BE2C (cell line): ENCODE measurements around the gene C1orf116. TPM values are rescaled to one million over a fixed set of nuclear protein-coding genes. Genes with fewer than 3 reads are reported as not detected.

Experiments used
- DNase-seq: peaks from one replicate; pipeline ENCODE4 v3.0.0-alpha.2; 2020
- H3K27me3 ChIP-seq: fragments of 250-450 bp; sonication (Bioruptor Pico); 2 replicates; pipeline ENCODE4 v1.5.1; 2020; ENCODE audit warnings: mild to moderate bottlenecking
- H3K36me3 ChIP-seq: fragments of 250-450 bp; sonication (Bioruptor Pico); 2 replicates; pipeline ENCODE4 v1.5.1; 2020; ENCODE audit warnings: mild to moderate bottlenecking
- H3K4me1 ChIP-seq: fragments of 250-450 bp; sonication (Bioruptor Pico); 2 replicates; pipeline ENCODE4 v1.5.1; 2020
- H3K4me3 ChIP-seq: 2 replicates; pipeline ENCODE4 v1.5.1; 2011; ENCODE audit warnings: low read depth, low read length
- H3K9me3 ChIP-seq: fragments of 250-450 bp; sonication (Bioruptor Pico); 2 replicates; pipeline ENCODE4 v1.5.1; 2020
- polyA plus RNA-seq: library from polyadenylated mRNA; unstranded; fragments of >200 nt; gene quantifications from one replicate; pipeline ENCODE4 v1.2.1, GENCODE V29; 2012; ENCODE audit warnings: low read depth, missing spikeins; ENCODE audit not compliant: insufficient read length, insufficient read depth
- TF ChIP-seq, protein P1 (sequence below): IDR thresholded peaks from 2 replicates; pipeline ENCODE4 v1.5.1; 2012; ENCODE audit warnings: mild to moderate bottlenecking, low read depth, low read length

The C1orf116 gene
- not detected for polyA plus RNA-seq

DNA sequence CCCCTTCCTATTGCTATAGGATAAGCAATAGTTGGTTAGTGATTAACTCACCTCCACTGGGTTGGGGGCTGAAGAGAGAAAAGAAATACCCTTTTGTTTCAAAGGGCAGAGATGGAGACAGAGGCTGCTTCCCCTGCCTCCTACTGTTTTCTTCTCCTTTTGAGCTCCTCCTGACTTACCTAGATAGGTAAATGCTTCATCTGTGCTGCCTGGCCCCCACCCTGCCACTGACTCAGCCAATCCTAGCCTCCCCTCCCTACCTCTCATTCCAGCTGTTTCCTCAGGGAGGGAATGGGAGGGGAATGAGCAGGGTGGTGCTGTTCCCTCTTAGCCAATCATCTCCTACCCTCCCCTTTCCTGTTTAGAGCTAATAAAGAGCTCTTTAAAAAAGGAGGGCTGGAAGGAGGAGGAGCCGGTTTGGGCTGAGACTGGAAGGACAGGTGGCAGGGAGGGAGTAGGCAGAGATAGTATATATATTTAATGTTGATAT is at the start of gene C1orf116:
Gene C1orf116, minus strand, starts transcription at position 229 of the 490 bp plus-strand sequence. CDS start 5,158 bp downstream, outside the sequence.
- TF ChIP-seq, protein P1, sequence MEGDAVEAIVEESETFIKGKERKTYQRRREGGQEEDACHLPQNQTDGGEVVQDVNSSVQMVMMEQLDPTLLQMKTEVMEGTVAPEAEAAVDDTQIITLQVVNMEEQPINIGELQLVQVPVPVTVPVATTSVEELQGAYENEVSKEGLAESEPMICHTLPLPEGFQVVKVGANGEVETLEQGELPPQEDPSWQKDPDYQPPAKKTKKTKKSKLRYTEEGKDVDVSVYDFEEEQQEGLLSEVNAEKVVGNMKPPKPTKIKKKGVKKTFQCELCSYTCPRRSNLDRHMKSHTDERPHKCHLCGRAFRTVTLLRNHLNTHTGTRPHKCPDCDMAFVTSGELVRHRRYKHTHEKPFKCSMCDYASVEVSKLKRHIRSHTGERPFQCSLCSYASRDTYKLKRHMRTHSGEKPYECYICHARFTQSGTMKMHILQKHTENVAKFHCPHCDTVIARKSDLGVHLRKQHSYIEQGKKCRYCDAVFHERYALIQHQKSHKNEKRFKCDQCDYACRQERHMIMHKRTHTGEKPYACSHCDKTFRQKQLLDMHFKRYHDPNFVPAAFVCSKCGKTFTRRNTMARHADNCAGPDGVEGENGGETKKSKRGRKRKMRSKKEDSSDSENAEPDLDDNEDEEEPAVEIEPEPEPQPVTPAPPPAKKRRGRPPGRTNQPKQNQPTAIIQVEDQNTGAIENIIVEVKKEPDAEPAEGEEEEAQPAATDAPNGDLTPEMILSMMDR, result no peak
- H3K9me3 ChIP-seq, result no peaks in the 10 kb centered on the region
- peaks cover 96% of the 10 kb centered on the region for H3K27me3 ChIP-seq
- H3K36me3 ChIP-seq, result no peaks in the 10 kb centered on the region
- H3K4me1 ChIP-seq, result no peaks in the 10 kb centered on the region
- no peak within 1 kb of the TSS for H3K4me3 ChIP-seq
- DNase-seq, result no peak

DNA sequence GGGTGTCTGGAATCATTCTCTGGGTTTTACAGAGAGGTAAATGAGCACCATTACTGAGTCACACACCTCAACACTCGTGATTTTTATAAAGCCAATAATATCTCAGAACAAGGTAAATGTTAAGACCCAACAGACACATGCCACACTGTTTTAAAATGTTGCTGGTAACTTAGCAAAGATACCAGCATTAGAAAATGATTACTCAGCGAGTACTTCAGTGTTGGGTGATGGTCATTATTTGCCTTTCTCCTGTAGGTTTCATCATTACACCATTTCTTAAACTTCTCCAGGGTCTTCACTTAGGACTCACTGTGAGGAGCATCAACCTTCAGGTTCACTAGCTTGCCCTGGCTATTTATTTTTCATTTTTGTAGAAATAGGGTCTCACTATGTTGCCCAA is 49.2 kb upstream of the C1orf116 start:
- Histone ChIP-seq H3K9me3 (no peaks in the 10 kb centered on the region), H3K4me3 (no peak overlapping the region), H3K27me3 (peaks cover 49% of the 10 kb centered on the region), H3K36me3 (no peaks in the 10 kb centered on the region), H3K4me1 (no peaks in the 10 kb centered on the region)
- no peak for DNase-seq
- TF ChIP-seq, protein P1, result no peak

DNA sequence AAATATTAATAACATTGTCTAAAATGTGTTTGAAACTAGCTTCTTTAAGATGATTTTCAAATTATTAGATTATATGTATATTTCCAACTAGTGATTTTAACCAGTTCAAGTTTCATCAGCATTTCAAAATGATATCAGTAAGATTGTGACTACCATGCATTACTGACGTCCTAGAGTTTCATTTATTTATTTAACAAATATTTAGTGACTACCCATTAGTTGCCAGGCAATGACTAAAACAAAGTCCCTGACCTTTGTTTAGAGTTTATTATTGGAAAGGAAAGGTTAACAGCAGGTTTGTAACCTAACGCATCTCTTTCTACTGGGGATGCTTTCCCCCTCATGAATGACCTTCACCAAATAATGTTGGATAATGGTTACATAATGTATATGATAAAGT is 48.5 kb upstream of the C1orf116 start:
- Histone ChIP-seq H3K4me3 (no peak overlapping the region), H3K9me3 (no peaks in the 10 kb centered on the region), H3K4me1 (no peaks in the 10 kb centered on the region), H3K27me3 (peaks cover 54% of the 10 kb centered on the region), H3K36me3 (no peaks in the 10 kb centered on the region)
- DNase-seq, result no peak
- TF ChIP-seq, protein P1, result no peak

DNA sequence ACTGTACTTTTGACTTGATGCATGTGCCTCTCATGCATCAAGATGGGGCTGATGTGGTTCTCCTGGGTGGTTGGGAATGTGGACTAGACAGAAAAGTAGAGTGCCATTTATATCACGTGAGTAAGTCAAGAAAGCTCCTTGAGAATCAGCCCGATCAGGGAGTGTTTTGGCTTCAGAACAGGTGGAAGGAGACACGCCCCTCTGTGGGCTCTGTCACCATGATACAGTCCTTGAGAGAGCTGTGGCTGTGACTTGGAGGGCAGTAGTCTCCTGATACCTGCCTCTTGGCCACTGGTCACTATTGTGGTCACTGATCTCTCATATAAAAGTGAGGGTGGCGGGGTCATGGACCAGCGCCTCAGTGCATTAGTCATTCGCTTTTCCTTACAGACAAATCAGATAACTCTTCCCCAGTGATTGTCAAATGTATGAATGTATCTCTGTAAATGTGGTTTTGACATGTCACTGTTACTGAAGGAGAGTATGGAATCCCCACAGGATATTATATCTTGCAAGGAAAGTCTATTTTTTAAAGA is 47.2 kb upstream of the C1orf116 start:
- no peak for DNase-seq
- Histone ChIP-seq H3K27me3 (peaks cover 62% of the 10 kb centered on the region), H3K4me3 (no peak overlapping the region)

DNA sequence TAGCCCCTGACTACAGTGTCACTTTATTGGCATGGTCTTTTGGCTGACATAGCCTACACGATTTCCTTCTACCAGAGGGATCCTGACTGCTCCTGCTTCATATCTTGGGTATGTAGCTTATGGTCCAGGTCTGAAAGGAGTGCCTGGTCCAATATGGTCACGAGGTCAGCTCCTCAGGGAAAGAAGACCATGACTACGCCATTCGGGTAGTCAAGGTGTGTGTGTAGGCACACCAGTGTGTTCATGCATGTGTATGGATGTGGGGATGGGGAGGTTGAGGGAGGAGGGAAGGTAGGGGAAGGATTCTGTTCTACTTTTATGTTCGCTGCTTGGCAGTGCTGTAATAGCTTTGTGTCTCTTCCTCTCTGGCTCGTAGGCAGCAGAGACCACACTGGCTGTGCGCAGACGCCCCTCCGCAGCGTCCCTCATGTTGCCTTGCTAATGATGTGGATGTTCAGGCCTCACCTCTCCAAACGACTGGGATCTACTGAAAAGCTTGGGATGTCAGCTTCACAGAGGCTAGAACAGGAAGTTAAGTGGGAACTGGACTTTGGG is 46.1 kb upstream of the C1orf116 start:
- DNase-seq, result no peak
- H3K4me1 ChIP-seq, result no peaks in the 10 kb centered on the region
- TF ChIP-seq, protein P1, result no peak
- H3K36me3 ChIP-seq, result no peaks in the 10 kb centered on the region
- no peaks in the 10 kb centered on the region for H3K9me3 ChIP-seq
- H3K27me3 ChIP-seq, result peaks cover 63% of the 10 kb centered on the region
- H3K4me3 ChIP-seq, result no peak overlapping the region

More for the DNA sequence above, 47.2 kb upstream of the C1orf116 start:
- TF ChIP-seq, protein P1, result no peak
- H3K4me1 ChIP-seq, result no peaks in the 10 kb centered on the region
- no peaks in the 10 kb centered on the region for H3K9me3 ChIP-seq
- no peaks in the 10 kb centered on the region for H3K36me3 ChIP-seq
